ENCODE results near the gene CALR.

GRCh38 chr19:12936582-12936981 is 1.8 kb upstream of the CALR start:
- no peak for TF ChIP-seq EZH2 (optimal IDR thresholded peaks at IDR 0.05; ENCODE audit: low read depth, low read length)
- TF ChIP-seq EZH2phosphoT487 (IDR thresholded peaks at IDR 0.05; ENCODE audit: low read length): no peak
- TF ChIP-seq, protein P1, sequence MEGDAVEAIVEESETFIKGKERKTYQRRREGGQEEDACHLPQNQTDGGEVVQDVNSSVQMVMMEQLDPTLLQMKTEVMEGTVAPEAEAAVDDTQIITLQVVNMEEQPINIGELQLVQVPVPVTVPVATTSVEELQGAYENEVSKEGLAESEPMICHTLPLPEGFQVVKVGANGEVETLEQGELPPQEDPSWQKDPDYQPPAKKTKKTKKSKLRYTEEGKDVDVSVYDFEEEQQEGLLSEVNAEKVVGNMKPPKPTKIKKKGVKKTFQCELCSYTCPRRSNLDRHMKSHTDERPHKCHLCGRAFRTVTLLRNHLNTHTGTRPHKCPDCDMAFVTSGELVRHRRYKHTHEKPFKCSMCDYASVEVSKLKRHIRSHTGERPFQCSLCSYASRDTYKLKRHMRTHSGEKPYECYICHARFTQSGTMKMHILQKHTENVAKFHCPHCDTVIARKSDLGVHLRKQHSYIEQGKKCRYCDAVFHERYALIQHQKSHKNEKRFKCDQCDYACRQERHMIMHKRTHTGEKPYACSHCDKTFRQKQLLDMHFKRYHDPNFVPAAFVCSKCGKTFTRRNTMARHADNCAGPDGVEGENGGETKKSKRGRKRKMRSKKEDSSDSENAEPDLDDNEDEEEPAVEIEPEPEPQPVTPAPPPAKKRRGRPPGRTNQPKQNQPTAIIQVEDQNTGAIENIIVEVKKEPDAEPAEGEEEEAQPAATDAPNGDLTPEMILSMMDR (IDR thresholded peaks at IDR 0.05; ENCODE audit: low read length): no peak
